Lower leg skin (tissue), 3 donors: ENCODE measurements around the gene MAN2A1.

Experiments used
- POLR2A ChIP-seq, 2 donors: fragments of 450-650 bp; IDR thresholded peaks; one replicate each; pipeline ENCODE4 v1.6.1; 2016 to 2017; ENCODE audit warnings: antibody characterized with exemption in 2 of 2, mild to moderate bottlenecking in 1 of 2, moderate library complexity in 1 of 2
- TF ChIP-seq, protein P1 (sequence below), 3 donors: fragments of 450-650 bp; IDR thresholded peaks; one replicate each; pipeline ENCODE4 v1.5.1; 2016; ENCODE audit warnings: antibody characterized with exemption in 3 of 3, mild to moderate bottlenecking in 3 of 3, moderate library complexity in 2 of 3

DNA sequence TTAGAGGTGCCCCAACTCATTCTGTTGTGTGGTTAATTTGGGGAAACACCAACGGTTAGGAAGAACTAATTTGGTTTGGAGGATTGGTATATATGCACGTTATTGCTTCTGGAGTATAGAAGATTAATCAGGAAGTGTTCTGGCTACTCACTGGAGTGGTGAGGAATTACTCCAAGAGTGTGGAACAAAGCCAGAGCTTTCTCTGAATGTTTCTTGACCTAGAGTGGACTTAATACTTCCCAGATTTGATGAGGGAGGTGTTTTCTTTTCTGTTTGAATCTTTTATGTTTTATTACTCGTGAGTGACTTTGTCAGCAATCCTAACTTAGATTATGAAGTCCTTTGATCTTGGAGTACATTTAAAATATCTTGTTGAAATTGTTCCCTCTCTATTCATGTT is 163.7 kb downstream of the MAN2A1 start:
- no peak for TF ChIP-seq POLR2A (IDR thresholded peaks at IDR 0.05)
- TF ChIP-seq, protein P1, sequence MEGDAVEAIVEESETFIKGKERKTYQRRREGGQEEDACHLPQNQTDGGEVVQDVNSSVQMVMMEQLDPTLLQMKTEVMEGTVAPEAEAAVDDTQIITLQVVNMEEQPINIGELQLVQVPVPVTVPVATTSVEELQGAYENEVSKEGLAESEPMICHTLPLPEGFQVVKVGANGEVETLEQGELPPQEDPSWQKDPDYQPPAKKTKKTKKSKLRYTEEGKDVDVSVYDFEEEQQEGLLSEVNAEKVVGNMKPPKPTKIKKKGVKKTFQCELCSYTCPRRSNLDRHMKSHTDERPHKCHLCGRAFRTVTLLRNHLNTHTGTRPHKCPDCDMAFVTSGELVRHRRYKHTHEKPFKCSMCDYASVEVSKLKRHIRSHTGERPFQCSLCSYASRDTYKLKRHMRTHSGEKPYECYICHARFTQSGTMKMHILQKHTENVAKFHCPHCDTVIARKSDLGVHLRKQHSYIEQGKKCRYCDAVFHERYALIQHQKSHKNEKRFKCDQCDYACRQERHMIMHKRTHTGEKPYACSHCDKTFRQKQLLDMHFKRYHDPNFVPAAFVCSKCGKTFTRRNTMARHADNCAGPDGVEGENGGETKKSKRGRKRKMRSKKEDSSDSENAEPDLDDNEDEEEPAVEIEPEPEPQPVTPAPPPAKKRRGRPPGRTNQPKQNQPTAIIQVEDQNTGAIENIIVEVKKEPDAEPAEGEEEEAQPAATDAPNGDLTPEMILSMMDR (IDR thresholded peaks at IDR 0.05) = no peak
